IMR-90 (cell line): Measurements from ENCODE around the gene CDK5RAP3. TPM values are rescaled to one million over a fixed set of nuclear protein-coding genes. Genes with fewer than 3 reads are reported as not detected.

Experiments
- ATAC-seq: fragments of 200-7000 bp; cut with Tn5 transposase; 2 replicates; pipeline ENCODE4 v1.9.1; 2020; ENCODE audit warnings: low read depth, mild to moderate bottlenecking, moderate library complexity
- BruUV-seq: library from RNA; stranded (reverse); fragments of 400-500 nt; replicated peaks from 2 replicates; lab custom pipeline; 2021; lab: Mats Ljungman, UMichigan
- CTCF ChIA-PET: fragments of 300-600 bp; formaldehyde crosslinking; extraction: SDS; loops from one replicate; lab custom pipeline; 2021; ENCODE audit warnings: antibody characterized with exemption; lab: Yijun Ruan, JAX
- POLR2A ChIA-PET: fragments of 300-600 bp; sonication (Branson Sonifier 250); formaldehyde crosslinking; loops from one replicate; lab custom pipeline; 2022; ENCODE audit warnings: antibody characterized with exemption; ENCODE audit not compliant: unreplicated experiment; lab: Charles Lee
- DNase-seq: peaks from one replicate; pipeline ENCODE4 v3.0.0; 2013
- H2AFZ ChIP-seq: replicated peaks from 2 replicates; pipeline ENCODE3; 2013; ENCODE audit warnings: low read length, mild to moderate bottlenecking; ENCODE audit not compliant: poor library complexity
- H2AK5ac ChIP-seq: 2 replicates; pipeline ENCODE4 v1.6.1; 2013; ENCODE audit warnings: low read depth, low read length, inconsistent platforms
- H2AK9ac ChIP-seq: replicated peaks from 2 replicates; pipeline ENCODE3; 2013; ENCODE audit warnings: mild to moderate bottlenecking, low read depth, low read length, moderate library complexity; ENCODE audit not compliant: poor library complexity
- H2BK120ac ChIP-seq: 2 replicates; pipeline ENCODE4 v1.6.1; 2013; ENCODE audit warnings: low read depth, low read length, inconsistent platforms
- H2BK15ac ChIP-seq: 3 replicates; pipeline ENCODE4 v1.6.1; 2013; ENCODE audit warnings: low read depth, low read length, inconsistent platforms
- H2BK20ac ChIP-seq: 2 replicates; pipeline ENCODE4 v1.6.1; 2013; ENCODE audit warnings: low read depth, mild to moderate bottlenecking, inconsistent platforms, low read length, moderate library complexity
- H2BK5ac ChIP-seq: 2 replicates; pipeline ENCODE4 v1.6.1; 2013; ENCODE audit warnings: mild to moderate bottlenecking, low read depth, low read length, inconsistent platforms; ENCODE audit not compliant: poor library complexity, severe bottlenecking
- H3K14ac ChIP-seq: replicated peaks from 2 replicates; pipeline ENCODE4 v1.6.1; 2013; ENCODE audit warnings: low read depth, low read length, inconsistent platforms
- H3K18ac ChIP-seq: 2 replicates; pipeline ENCODE4 v1.6.1; 2013; ENCODE audit warnings: low read depth, low read length, control low read depth
- H3K23ac ChIP-seq: 2 replicates; pipeline ENCODE4 v1.6.1; 2013; ENCODE audit warnings: low read depth, low read length, inconsistent platforms
- H3K27ac ChIP-seq: 2 replicates; pipeline ENCODE4 v1.5.1; 2013; ENCODE audit warnings: mild to moderate bottlenecking, control low read depth, low read length; ENCODE audit not compliant: insufficient read depth
- H3K27me3 ChIP-seq: 2 replicates; pipeline ENCODE4 v1.6.1; 2013; ENCODE audit warnings: low read length; ENCODE audit not compliant: control insufficient read depth, insufficient read depth
- H3K36me3 ChIP-seq: 2 replicates; pipeline ENCODE4 v1.6.1; 2013; ENCODE audit warnings: low read length, mixed read lengths; ENCODE audit not compliant: control insufficient read depth, insufficient read depth
- H3K4ac ChIP-seq: 2 replicates; pipeline ENCODE4 v1.6.1; 2013; ENCODE audit warnings: low read depth, low read length, inconsistent platforms
- H3K4me1 ChIP-seq: 2 replicates; pipeline ENCODE4 v1.6.1; 2013; ENCODE audit warnings: low read length, mixed read lengths; ENCODE audit not compliant: control insufficient read depth, insufficient read depth
- H3K4me2 ChIP-seq: 2 replicates; pipeline ENCODE4 v1.6.1; 2013; ENCODE audit warnings: low read depth, mild to moderate bottlenecking, control low read depth, low read length, moderate library complexity
- H3K4me3 ChIP-seq: 2 replicates; pipeline ENCODE4 v1.5.1; 2013; ENCODE audit warnings: low read depth, mild to moderate bottlenecking, control low read depth, low read length, moderate library complexity; ENCODE audit not compliant: insufficient read depth
- H3K56ac ChIP-seq: 2 replicates; pipeline ENCODE4 v1.6.1; 2013; ENCODE audit warnings: low read length, inconsistent platforms; ENCODE audit not compliant: insufficient read depth; ENCODE audit errors: extremely low read depth
- H3K79me1 ChIP-seq, 2 experiments: 2 replicates each; pipeline ENCODE4 v1.6.1; 2013; ENCODE audit warnings: low read length in 2 of 2, inconsistent platforms in 1 of 2, low read depth in 1 of 2
- H3K9ac ChIP-seq: 2 replicates; pipeline ENCODE4 v1.6.1; 2013; ENCODE audit warnings: low read depth, low read length, control low read depth
- H3K9me1 ChIP-seq: 2 replicates; pipeline ENCODE4 v1.6.1; 2013; ENCODE audit warnings: low read length, inconsistent platforms; ENCODE audit not compliant: insufficient read depth
- H3K9me3 ChIP-seq: 2 replicates; pipeline ENCODE4 v1.6.1; 2013; ENCODE audit warnings: low read length; ENCODE audit not compliant: control insufficient read depth, insufficient read depth
- H4K20me1 ChIP-seq: 2 replicates; pipeline ENCODE4 v1.6.1; 2013; ENCODE audit warnings: low read length, inconsistent platforms; ENCODE audit not compliant: insufficient read depth
- H4K5ac ChIP-seq: 2 replicates; pipeline ENCODE4 v1.6.1; 2013; ENCODE audit warnings: mild to moderate bottlenecking, low read depth, low read length, control low read depth
- H4K8ac ChIP-seq, 2 experiments: 2 replicates each; pipeline ENCODE4 v1.6.1; 2013; ENCODE audit warnings: low read depth in 2 of 2, low read length in 2 of 2, control low read depth in 1 of 2, inconsistent platforms in 1 of 2
- H4K91ac ChIP-seq: 2 replicates; pipeline ENCODE4 v1.6.1; 2013; ENCODE audit warnings: low read depth, low read length, inconsistent platforms; ENCODE audit not compliant: insufficient read depth
- CEBPB ChIP-seq: IDR thresholded peaks from 2 replicates; pipeline ENCODE4 v1.6.1; 2012; ENCODE audit warnings: low read depth, low read length, improper control_type of control experiment
- ELK1 ChIP-seq: fragments of 150-350 bp; IDR thresholded peaks from 2 replicates; pipeline ENCODE4 v1.6.1; 2016; ENCODE audit warnings: low read depth, mild to moderate bottlenecking, low read length, moderate library complexity, borderline replicate concordance
- FOS ChIP-seq: fragments of 150-350 bp; IDR thresholded peaks from 2 replicates; pipeline ENCODE4 v1.6.1; 2016; ENCODE audit warnings: low read depth, low read length
- RCOR1 ChIP-seq: IDR thresholded peaks from 2 replicates; pipeline ENCODE4 v1.6.1; 2012; ENCODE audit warnings: mild to moderate bottlenecking, low read length, improper control_type of control experiment; ENCODE audit not compliant: insufficient replicate concordance
- WGBS, 2 experiments: methylation state at CpG; one replicate each; pipeline versions ENCODE4 v1.1.5 to v1.1.7; 2013; ENCODE audit warnings: missing lambda C conversion rate in 2 of 2; ENCODE audit not compliant: insufficient read length in 1 of 2; ENCODE audit errors: extremely low coverage in 2 of 2; 5-methylcytosine and 5-hydroxymethylcytosine counted together
- dilution Hi-C: fragments of 300-500 bp; cut with HindIII; formaldehyde crosslinking; loops from one replicate; pipeline ENCODE4 v1.14.3; 2018; ENCODE audit warnings: low sequenced_read_pairs; ENCODE audit not compliant: unreplicated experiment
- in situ Hi-C: fragments of 300-500 bp; cut with MboI; formaldehyde crosslinking; loops from 3 replicates; pipeline ENCODE4 v1.14.3; 2019; ENCODE audit warnings: low sequenced_read_pairs, inconsistent platforms, mixed read lengths
- intact Hi-C: fragments of 100-400 bp; cut with micrococcal nuclease; formaldehyde crosslinking; loops from 2 replicates; pipeline ENCODE4 v1.10.0; 2022
- polyA plus RNA-seq, 3 experiments: library from polyadenylated mRNA; depleted of rRNA; stranded (reverse); fragments of >200 nt; gene quantifications; 2 replicates each; pipeline ENCODE4 v1.2.3, GENCODE V29; 2012; ENCODE audit warnings: low replicate concordance in 1 of 3
- total RNA-seq: library from RNA; depleted of rRNA; stranded (reverse); fragments of >200 nt; gene quantifications from 2 replicates; pipeline ENCODE4 v1.2.3, GENCODE V29; 2012
- TF ChIP-seq, protein P1 (sequence below): conservative IDR thresholded peaks from 2 replicates; pipeline ENCODE4 v1.5.1; 2012; ENCODE audit warnings: mild to moderate bottlenecking, low read depth, low read length, improper control_type of control experiment

CDK5RAP3 gene
- total and polyA plus RNA-seq, 2 of the 4 experiments (the other 2 are of a cell fraction), result 75.3 to 153 TPM

- H3K4me2 ChIP-seq, result no peak overlapping the region
- no peak overlapping the region for H3K4me3 ChIP-seq
- no peaks in the 10 kb centered on the region for H3K36me3 ChIP-seq
- no peak overlapping the region for H4K5ac ChIP-seq
- H2BK5ac ChIP-seq, result no peak overlapping the region
- no peak overlapping the region for H3K23ac ChIP-seq
- H3K4ac ChIP-seq, result no peak overlapping the region
- dilution Hi-C loops (no loop called here), in situ Hi-C loops (no loop called here), intact Hi-C loops (no loop called here)
- no peak overlapping the region for H3K27ac ChIP-seq
- H3K9ac ChIP-seq, result no peak overlapping the region
- ChIA-PET CTCF (no interaction called here), POLR2A (no interaction called here)
- H4K8ac ChIP-seq, result no peak overlapping the region
- H2AK5ac ChIP-seq, result no peak overlapping the region
- no peak overlapping the region for H2BK20ac ChIP-seq
- H3K14ac ChIP-seq, result no peak overlapping the region
- no peak overlapping the region for H2BK120ac ChIP-seq
- WGBS, 2 experiments, result 47% methylated on average over 3 of the region's 9 CpGs; no CpG with 5 or more reads in 1 of the 2 experiments
- BruUV-seq, result no TSS peak
- peak overlapping the region; percentile 32 for H2AFZ ChIP-seq
- DNase-seq (no peak), ATAC-seq (no peak)
- TF ChIP-seq FOS (no peak), CEBPB (no peak), RCOR1 (no peak), ELK1 (no peak)
- TF ChIP-seq, protein P1, sequence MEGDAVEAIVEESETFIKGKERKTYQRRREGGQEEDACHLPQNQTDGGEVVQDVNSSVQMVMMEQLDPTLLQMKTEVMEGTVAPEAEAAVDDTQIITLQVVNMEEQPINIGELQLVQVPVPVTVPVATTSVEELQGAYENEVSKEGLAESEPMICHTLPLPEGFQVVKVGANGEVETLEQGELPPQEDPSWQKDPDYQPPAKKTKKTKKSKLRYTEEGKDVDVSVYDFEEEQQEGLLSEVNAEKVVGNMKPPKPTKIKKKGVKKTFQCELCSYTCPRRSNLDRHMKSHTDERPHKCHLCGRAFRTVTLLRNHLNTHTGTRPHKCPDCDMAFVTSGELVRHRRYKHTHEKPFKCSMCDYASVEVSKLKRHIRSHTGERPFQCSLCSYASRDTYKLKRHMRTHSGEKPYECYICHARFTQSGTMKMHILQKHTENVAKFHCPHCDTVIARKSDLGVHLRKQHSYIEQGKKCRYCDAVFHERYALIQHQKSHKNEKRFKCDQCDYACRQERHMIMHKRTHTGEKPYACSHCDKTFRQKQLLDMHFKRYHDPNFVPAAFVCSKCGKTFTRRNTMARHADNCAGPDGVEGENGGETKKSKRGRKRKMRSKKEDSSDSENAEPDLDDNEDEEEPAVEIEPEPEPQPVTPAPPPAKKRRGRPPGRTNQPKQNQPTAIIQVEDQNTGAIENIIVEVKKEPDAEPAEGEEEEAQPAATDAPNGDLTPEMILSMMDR, result no peak
- no peaks in the 10 kb centered on the region for H3K9me1 ChIP-seq
- no peak overlapping the region for H3K56ac ChIP-seq
- no peak overlapping the region for H2BK15ac ChIP-seq
- H2AK9ac ChIP-seq, result peak overlapping the region; percentile 72
- H3K9me3 ChIP-seq, result no peaks in the 10 kb centered on the region
- H4K91ac ChIP-seq, result no peak overlapping the region
- no peaks in the 10 kb centered on the region for H4K20me1 ChIP-seq
- H3K27me3 ChIP-seq, result peaks cover 6% of the 10 kb centered on the region; the same call in 1 of the 2 replicates
- no peaks in the 10 kb centered on the region for H3K79me1 ChIP-seq
- no peaks in the 10 kb centered on the region; the same call in 1 of the 2 replicates for H3K4me1 ChIP-seq
- no peak overlapping the region for H3K18ac ChIP-seq
Observed at GRCh38 chr17:47996201-47996600, 25.3 kb downstream of the CDK5RAP3 start.
